OCI-LY3 (cell line): Measurements from ENCODE around the gene GNAI2.

ENCODE experiments used
- CTCF ChIP-seq: fragments of 200-600, 300-600 bp; sonication (generic); IDR thresholded peaks from 2 replicates; pipeline ENCODE4 v1.5.1; 2014; ENCODE audit warnings: antibody characterized with exemption, low read length, low read depth
- EZH2phosphoT487 ChIP-seq: fragments of 200-600 bp; shearing (Covaris generic); IDR thresholded peaks from 2 replicates; pipeline ENCODE4 v1.6.1; 2018; ENCODE audit warnings: antibody characterized with exemption, mixed run types, low read depth

- TF ChIP-seq CTCF = no peak
- TF ChIP-seq EZH2phosphoT487 = no peak
These were observed 28.5 kb downstream of the GNAI2 start for GRCh38 chr3:50264383-50264963.
